Measurements from ENCODE around the gene PACS1. TPM values are rescaled to one million over a fixed set of nuclear protein-coding genes. Genes with fewer than 3 reads are reported as not detected.

Gene PACS1
- total RNA-seq, 2 experiments from 2014 or later: 179 to 183 TPM

DNA sequence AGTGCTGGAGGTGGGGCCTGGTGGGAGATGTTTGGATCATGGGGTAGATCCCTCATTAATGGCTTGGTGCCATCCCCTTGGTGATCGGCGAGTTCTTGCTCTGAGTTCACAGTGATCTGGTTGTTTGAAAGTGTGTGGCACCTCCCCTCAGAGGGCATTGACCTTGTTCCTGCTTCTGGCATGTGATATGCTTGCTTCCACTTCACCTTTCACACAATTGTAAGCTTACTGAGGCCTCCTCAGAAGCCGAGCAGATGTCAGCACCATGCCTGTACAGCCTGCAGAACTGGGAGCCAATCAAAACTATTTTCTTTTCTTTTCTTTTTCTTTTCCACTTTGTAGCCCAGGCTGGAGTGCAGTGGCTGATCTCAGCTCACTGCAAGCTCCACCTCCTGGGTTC, 32.7 kb upstream of the PACS1 start:
- DNase-seq (no peak), ATAC-seq (ENCODE audit: poor library complexity) (no peak)
- POLR2A ChIA-PET: no interaction called here
- intact Hi-C loops (cut with DNase I, micrococcal nuclease): no loop called here
- H3K27me3 ChIP-seq (ENCODE audit: control insufficient read depth in 1 of 2, insufficient read depth in 2 of 2, low read length in 2 of 2): peaks cover 0 to 6% of the 10 kb centered on the region in 2 experiments
- H3K9me3 ChIP-seq (ENCODE audit: control insufficient read depth in 1 of 2, insufficient read depth in 1 of 2, low read length in 2 of 2): no peaks in the 10 kb centered on the region
- H3K27ac ChIP-seq (ENCODE audit: low read depth in 1 of 2, low read length in 2 of 2): no peak overlapping the region
- Mint-ChIP-seq H3K36me3 (ENCODE audit: low read depth) (no peaks in the 10 kb centered on the region), H3K4me1 (ENCODE audit: low read depth) (no peaks in the 10 kb centered on the region), H3K27ac (no peak overlapping the region), H3K4me3 (no peak overlapping the region), H3K9me3 (no peaks in the 10 kb centered on the region), H3K27me3 (peaks cover 6% of the 10 kb centered on the region)
- H3K36me3 ChIP-seq (ENCODE audit: insufficient read depth, low read length): no peaks in the 10 kb centered on the region
- H3K4me3 ChIP-seq (ENCODE audit: low read length): no peak overlapping the region
- no peaks in the 10 kb centered on the region for H3K4me1 ChIP-seq (ENCODE audit: insufficient read depth, low read length)
- CTCF ChIA-PET: no interaction called here
- TF ChIP-seq, protein P1, sequence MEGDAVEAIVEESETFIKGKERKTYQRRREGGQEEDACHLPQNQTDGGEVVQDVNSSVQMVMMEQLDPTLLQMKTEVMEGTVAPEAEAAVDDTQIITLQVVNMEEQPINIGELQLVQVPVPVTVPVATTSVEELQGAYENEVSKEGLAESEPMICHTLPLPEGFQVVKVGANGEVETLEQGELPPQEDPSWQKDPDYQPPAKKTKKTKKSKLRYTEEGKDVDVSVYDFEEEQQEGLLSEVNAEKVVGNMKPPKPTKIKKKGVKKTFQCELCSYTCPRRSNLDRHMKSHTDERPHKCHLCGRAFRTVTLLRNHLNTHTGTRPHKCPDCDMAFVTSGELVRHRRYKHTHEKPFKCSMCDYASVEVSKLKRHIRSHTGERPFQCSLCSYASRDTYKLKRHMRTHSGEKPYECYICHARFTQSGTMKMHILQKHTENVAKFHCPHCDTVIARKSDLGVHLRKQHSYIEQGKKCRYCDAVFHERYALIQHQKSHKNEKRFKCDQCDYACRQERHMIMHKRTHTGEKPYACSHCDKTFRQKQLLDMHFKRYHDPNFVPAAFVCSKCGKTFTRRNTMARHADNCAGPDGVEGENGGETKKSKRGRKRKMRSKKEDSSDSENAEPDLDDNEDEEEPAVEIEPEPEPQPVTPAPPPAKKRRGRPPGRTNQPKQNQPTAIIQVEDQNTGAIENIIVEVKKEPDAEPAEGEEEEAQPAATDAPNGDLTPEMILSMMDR (IDR thresholded peaks at IDR 0.05): no peak

DNA sequence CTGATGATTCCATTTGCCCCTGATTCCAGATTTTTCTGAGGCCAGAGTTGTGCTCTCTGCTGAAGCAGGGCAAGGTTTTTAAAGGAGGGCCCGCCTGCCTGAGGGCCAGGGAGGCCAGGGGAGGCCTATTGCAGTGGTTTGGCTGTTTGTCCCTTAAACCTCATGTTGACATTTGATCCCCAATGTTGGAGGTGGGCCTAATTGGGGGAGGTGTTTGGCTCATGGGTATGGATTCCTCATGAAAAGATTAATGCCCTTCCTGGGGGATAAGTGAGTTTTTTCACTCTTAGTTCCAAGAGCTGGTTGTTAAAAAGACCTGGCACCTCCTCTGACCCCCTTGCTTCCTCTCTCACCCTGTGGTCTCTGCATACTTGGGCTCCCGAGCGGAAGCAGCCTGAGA, 30.3 kb upstream of the PACS1 start:
- H3K36me3 Mint-ChIP-seq (ENCODE audit: low read depth): no peaks in the 10 kb centered on the region

DNA sequence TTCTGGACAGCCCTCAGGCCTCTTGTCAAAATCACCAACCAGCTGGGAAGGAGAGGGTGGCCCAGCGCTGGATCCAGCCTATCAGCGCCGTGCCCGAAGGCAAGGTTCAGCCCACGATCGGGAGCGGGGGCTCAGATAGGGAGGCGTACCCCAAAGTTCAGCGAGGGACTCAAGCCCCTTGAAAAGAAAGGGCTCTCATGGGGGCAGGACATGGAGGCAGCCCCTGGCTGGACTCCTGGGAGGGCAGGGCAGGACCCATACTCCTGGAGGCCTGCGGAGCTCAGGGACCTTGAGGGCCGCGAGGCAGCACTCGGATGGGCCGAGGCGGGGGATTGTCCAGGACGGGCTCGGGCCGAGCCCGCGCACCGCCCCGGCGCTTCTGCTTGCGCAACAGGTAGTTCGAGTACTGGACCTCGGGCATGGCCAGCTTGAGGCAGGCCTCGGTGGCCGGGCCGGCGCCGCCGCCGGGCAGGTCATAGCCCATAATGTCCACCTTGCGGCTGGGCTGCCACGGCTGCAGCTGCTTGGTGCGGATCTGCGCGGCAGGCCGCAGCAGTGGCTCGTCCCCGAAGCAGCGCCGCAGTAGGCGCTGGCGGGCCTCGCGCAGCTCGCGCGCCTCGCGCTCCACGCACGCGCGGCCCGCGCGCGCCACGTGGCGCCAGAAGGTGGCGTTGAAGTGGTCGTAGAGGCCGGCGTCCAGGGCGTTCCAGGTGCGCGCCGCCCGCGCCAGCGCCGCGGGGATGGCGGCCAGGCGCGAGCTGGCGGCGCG, 27.7 kb upstream of the PACS1 start:
- no peaks in the 10 kb centered on the region for H3K9me3 ChIP-seq (ENCODE audit: control insufficient read depth in 1 of 2, insufficient read depth in 1 of 2, low read length in 2 of 2)
- H3K27me3 Mint-ChIP-seq: no peaks in the 10 kb centered on the region
- no peak overlapping the region for H3K27ac ChIP-seq (ENCODE audit: low read depth in 1 of 2, low read length in 2 of 2)
- peaks cover 11% of the 10 kb centered on the region for H3K4me1 Mint-ChIP-seq (ENCODE audit: low read depth)
- intact Hi-C loops (cut with DNase I, micrococcal nuclease): loop anchor here in 1 of 2 experiments (10.0 kb wide), 1 partner anchor 328 kb away; the partner anchor contains the start of gene KAT5
- peak in 1 of 14 experiments; percentile 31 for DNase-seq
- no peak overlapping the region for H3K27ac Mint-ChIP-seq
- TF ChIP-seq, protein P1 (IDR thresholded peaks at IDR 0.05): no peak
- no peak for ATAC-seq (ENCODE audit: poor library complexity)
- ChIA-PET CTCF (no interaction called here), POLR2A (no interaction called here)
- peaks cover 13% of the 10 kb centered on the region for H3K4me1 ChIP-seq (ENCODE audit: insufficient read depth, low read length)
- no peak overlapping the region for H3K4me3 ChIP-seq (ENCODE audit: low read length)
- no peaks in the 10 kb centered on the region for H3K36me3 ChIP-seq (ENCODE audit: insufficient read depth, low read length)
- H3K36me3 Mint-ChIP-seq (ENCODE audit: low read depth): no peaks in the 10 kb centered on the region
- no peak overlapping the region for H3K4me3 Mint-ChIP-seq
- no peaks in the 10 kb centered on the region for H3K9me3 Mint-ChIP-seq
- H3K27me3 ChIP-seq (ENCODE audit: control insufficient read depth in 1 of 2, insufficient read depth in 2 of 2, low read length in 2 of 2): no peaks in the 10 kb centered on the region

More for the DNA sequence above, 30.3 kb upstream of the PACS1 start:
- no peak overlapping the region for H3K4me3 ChIP-seq (ENCODE audit: low read length)
- TF ChIP-seq, protein P1 (IDR thresholded peaks at IDR 0.05): no peak
- intact Hi-C loops (cut with DNase I, micrococcal nuclease): loop anchor here in 1 of 2 experiments (10.0 kb wide), 1 partner anchor 325 kb away; the partner anchor contains the start of gene KAT5
- H3K4me1 Mint-ChIP-seq (ENCODE audit: low read depth): peaks cover 4% of the 10 kb centered on the region
- H3K27me3 ChIP-seq (ENCODE audit: control insufficient read depth in 1 of 2, insufficient read depth in 2 of 2, low read length in 2 of 2): peaks cover 0 to 6% of the 10 kb centered on the region in 2 experiments
- peaks cover 3% of the 10 kb centered on the region for H3K4me1 ChIP-seq (ENCODE audit: insufficient read depth, low read length)
- no peak overlapping the region for H3K27ac ChIP-seq (ENCODE audit: low read depth in 1 of 2, low read length in 2 of 2)
- ChIA-PET POLR2A (no interaction called here), CTCF (no interaction called here)
- DNase-seq: no peak
- H3K9me3 Mint-ChIP-seq: no peaks in the 10 kb centered on the region
- ATAC-seq (ENCODE audit: poor library complexity): no peak
- H3K4me3 Mint-ChIP-seq: no peak overlapping the region
- H3K27ac Mint-ChIP-seq: no peak overlapping the region
- H3K36me3 ChIP-seq (ENCODE audit: insufficient read depth, low read length): no peaks in the 10 kb centered on the region
- H3K27me3 Mint-ChIP-seq: peaks cover 3% of the 10 kb centered on the region
- no peaks in the 10 kb centered on the region for H3K9me3 ChIP-seq (ENCODE audit: control insufficient read depth in 1 of 2, insufficient read depth in 1 of 2, low read length in 2 of 2)

All from CD4-positive, alpha-beta T cell (primary cell).